Measurements from ENCODE around the gene TMC4.

DNA sequence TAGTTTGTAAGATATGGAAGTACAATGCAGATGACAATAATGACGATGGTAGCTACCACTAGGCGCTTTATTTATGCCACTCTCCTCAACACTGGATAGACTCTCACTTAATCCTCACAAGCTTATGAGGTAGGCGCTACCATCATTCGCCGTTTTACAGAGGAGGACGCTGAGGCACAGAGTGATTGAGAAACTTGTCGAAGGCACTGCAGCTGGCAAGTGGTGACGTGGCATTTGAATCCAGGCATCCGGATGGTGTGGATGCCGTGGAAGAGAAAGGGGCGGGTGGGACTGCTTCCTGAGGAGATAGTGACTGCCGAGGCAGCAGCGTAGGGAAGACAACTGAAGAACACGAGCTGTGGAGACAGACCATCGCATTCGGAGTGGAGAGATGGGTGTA lies 26.4 kb upstream of the TMC4 start:
- TF ChIP-seq, protein P1, sequence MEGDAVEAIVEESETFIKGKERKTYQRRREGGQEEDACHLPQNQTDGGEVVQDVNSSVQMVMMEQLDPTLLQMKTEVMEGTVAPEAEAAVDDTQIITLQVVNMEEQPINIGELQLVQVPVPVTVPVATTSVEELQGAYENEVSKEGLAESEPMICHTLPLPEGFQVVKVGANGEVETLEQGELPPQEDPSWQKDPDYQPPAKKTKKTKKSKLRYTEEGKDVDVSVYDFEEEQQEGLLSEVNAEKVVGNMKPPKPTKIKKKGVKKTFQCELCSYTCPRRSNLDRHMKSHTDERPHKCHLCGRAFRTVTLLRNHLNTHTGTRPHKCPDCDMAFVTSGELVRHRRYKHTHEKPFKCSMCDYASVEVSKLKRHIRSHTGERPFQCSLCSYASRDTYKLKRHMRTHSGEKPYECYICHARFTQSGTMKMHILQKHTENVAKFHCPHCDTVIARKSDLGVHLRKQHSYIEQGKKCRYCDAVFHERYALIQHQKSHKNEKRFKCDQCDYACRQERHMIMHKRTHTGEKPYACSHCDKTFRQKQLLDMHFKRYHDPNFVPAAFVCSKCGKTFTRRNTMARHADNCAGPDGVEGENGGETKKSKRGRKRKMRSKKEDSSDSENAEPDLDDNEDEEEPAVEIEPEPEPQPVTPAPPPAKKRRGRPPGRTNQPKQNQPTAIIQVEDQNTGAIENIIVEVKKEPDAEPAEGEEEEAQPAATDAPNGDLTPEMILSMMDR (IDR thresholded peaks at IDR 0.05; ENCODE audit: low read depth, low read length, missing input control): no peak
- no peak for TF ChIP-seq YY1 (IDR thresholded peaks at IDR 0.05)
- TF ChIP-seq HNF4A (conservative IDR thresholded peaks at IDR 0.05): no peak
- TF ChIP-seq, protein P2, sequence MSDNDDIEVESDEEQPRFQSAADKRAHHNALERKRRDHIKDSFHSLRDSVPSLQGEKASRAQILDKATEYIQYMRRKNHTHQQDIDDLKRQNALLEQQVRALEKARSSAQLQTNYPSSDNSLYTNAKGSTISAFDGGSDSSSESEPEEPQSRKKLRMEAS (IDR thresholded peaks at IDR 0.05): no peak
- TF ChIP-seq RAD21 (IDR thresholded peaks at IDR 0.05): no peak
- TF ChIP-seq FOXA1 (IDR thresholded peaks at IDR 0.05): no peak
- TF ChIP-seq TAF1 (conservative IDR thresholded peaks at IDR 0.05): no peak
- TF ChIP-seq RXRA (IDR thresholded peaks at IDR 0.05): no peak
- no peak for TF ChIP-seq EGR1 (IDR thresholded peaks at IDR 0.05; ENCODE audit: low read depth in 2 of 2)
- TF ChIP-seq, protein P3, sequence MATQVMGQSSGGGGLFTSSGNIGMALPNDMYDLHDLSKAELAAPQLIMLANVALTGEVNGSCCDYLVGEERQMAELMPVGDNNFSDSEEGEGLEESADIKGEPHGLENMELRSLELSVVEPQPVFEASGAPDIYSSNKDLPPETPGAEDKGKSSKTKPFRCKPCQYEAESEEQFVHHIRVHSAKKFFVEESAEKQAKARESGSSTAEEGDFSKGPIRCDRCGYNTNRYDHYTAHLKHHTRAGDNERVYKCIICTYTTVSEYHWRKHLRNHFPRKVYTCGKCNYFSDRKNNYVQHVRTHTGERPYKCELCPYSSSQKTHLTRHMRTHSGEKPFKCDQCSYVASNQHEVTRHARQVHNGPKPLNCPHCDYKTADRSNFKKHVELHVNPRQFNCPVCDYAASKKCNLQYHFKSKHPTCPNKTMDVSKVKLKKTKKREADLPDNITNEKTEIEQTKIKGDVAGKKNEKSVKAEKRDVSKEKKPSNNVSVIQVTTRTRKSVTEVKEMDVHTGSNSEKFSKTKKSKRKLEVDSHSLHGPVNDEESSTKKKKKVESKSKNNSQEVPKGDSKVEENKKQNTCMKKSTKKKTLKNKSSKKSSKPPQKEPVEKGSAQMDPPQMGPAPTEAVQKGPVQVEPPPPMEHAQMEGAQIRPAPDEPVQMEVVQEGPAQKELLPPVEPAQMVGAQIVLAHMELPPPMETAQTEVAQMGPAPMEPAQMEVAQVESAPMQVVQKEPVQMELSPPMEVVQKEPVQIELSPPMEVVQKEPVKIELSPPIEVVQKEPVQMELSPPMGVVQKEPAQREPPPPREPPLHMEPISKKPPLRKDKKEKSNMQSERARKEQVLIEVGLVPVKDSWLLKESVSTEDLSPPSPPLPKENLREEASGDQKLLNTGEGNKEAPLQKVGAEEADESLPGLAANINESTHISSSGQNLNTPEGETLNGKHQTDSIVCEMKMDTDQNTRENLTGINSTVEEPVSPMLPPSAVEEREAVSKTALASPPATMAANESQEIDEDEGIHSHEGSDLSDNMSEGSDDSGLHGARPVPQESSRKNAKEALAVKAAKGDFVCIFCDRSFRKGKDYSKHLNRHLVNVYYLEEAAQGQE (IDR thresholded peaks at IDR 0.05): no peak
